LNCAP (cell line): Measurements from ENCODE around the gene TYK2.

ENCODE experiments used
- CTCF ChIP-seq: fragments of 450-650 bp; IDR thresholded peaks from 2 replicates; pipeline ENCODE4 v1.5.1; 2017; ENCODE audit warnings: mild to moderate bottlenecking

The TYK2 gene

DNA sequence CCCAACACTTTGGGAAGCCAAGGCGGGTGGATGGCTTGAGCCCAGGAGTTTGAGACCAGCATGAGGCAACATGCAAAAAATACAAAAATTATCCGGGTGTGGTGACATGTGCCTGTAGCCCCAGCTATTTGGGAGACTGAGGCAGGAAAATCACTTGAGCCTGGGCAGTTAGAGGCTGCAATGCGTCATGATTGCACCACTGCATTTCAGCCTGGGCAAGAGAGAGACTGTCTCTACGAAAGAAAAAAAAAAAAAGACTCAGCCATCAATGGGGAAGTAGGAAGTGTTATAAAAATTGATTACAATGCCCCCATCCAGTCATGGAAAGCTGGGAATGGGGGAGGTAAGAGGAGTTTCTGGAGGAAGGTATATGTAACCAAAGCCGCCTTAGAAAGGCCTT lies 5.4 kb downstream of the TYK2 start:
- TF ChIP-seq CTCF: no peak

DNA sequence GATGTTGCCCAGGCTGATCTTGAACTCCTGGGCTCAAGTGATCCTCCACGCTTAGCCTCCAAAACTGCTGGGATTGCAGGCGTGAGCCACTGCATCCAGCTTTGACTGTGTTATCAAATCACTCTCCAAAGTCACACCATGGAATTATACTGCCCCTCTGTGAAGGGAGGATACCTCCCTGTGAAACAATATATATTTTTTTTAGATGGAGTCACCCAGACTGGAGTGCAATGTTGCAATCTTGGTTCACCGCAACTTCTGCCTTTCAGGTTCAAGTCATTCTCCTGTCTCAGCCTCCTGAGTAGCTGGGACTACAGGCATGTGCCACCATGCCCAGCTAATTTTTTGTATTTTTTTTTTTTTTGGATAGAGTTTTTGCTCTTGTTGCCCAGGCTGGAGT lies 7.7 kb downstream of the TYK2 start:
- no peak for TF ChIP-seq CTCF

DNA sequence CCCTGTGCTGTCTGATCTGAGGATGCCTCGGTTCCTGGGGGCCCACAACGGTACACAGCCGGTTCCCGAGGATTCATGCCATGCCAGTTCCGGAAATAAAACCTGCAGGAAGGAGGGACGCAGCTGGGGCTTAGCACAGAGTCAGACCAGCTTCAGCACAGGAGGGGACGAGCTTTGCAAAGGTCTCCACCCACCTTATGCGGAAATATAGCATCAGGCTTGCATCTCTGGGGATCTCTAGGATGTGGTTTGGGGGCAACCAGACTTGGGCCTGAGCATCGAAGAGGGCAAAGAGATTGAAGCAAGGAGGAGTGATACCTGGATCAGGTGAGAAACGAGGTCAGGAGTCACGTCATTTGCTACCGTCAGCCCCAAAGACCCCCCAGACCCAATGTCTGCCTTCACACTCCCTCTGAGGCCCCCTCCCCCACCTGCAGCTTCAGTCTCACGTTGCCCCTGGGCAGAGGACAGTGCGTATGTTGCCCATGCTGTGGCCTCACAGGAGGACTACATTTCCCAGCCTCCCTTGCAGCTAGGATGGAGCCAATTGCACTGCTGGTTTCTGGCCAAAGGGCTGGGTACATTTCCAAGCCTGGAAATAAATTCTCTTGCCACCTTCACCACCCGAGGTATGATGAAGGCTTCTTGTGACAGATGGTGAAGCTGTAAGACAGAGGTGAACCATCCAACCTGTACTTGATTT lies 12.1 kb downstream of the TYK2 start:
- no peak for TF ChIP-seq CTCF

DNA sequence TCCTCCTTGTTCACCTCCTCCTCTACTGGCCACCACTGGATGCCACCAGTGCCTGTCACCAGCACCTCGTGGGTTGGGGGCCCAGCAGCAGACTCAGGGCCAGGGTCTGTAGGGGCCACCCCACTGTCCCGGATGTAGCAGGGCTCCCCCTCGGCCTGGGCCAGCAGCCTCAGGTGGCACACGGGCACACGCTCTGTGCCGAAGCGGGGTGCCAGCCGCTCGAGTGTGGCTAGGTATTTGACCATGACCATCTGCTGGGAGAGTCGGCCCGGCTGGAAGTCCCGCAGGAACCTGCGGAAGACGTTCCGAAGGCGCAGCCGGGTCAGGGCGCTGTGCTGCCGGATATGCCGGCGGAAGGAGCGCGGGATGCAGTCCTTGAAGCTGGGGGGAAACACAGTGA lies 14.9 kb downstream of the TYK2 start:
- no peak for TF ChIP-seq CTCF

GRCh38 chr19:10364644-10365043 lies 15.7 kb downstream of the TYK2 start:
- no peak for TF ChIP-seq CTCF

- no peak for TF ChIP-seq CTCF
Observed at GRCh38 chr19:10363789-10364281, 16.5 kb downstream of the TYK2 start.

DNA sequence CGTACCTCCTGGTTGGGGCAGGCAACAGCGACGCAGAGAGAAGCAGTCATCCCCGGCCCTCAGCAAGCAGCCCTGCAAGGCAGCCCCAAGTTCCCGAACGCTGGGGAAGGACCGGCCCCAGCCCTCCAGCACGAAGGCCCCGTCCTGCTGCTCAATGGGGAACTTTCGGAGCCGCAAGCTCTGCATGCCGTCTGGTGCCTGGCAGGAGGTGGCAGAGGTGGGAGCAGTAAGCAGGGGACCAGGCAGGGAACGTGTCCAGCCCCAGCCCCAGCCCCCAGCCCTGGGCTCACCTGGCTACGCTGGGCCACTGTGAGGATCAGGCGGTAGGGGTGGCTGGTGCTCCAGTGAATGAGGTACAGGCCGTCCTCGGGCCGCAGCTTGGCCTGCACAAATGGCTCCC lies 18.1 kb downstream of the TYK2 start:
- TF ChIP-seq CTCF: no peak

DNA sequence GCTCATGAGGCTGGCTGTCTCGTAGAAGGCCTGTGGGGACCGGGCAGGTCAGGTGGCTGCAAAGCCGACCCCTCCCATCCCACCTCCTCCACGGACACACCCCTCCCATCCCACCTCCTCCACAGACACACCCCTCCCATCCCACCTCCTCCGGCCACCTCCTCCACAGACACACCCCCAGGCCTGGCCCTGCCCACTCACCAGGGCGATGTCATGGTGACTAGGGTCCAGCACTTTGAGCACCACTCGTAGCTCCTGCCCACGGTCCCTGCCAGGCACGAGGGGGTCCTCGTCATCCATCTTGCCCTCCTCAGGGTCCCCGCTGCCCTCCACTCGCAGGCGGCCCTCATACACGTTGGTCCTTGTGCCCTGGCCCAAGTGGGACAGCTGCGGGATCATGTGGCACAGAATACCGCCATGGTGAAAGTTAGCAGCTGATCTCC lies 18.8 kb downstream of the TYK2 start:
- TF ChIP-seq CTCF: no peak
